K562 (cell line): ENCODE results near the gene GGA3. TPM values are rescaled to one million over a fixed set of nuclear protein-coding genes. Genes with fewer than 3 reads are reported as not detected.

ENCODE experiments used
- ATAC-seq: fragments of 200-7000 bp; cut with Tn5 transposase; 3 replicates; pipeline ENCODE4 v1.9.1; 2020; ENCODE audit warnings: moderate library complexity
- BruUV-seq: library from RNA; stranded (reverse); fragments of 400-500 nt; replicated peaks from 2 replicates; lab custom pipeline; 2021; lab: Mats Ljungman, UMichigan
- CTCF ChIA-PET: fragments of 300-600 bp; formaldehyde crosslinking; extraction: SDS; loops from one replicate; lab custom pipeline; 2021; ENCODE audit warnings: low intra/inter-chr PET ratio; lab: Yijun Ruan, JAX
- POLR2A ChIA-PET: fragments of 300-600, 350-650 bp; sonication (Branson Sonifier 250); formaldehyde crosslinking; extraction: SDS; loops from one replicate; lab custom pipeline; 2021; ENCODE audit warnings: antibody characterized with exemption, inconsistent platforms; lab: Yijun Ruan, JAX
- DNase-seq, 4 experiments: peaks; one replicate each; pipeline versions ENCODE4 v3.0.0 to v3.0.0-alpha.2; 2011 to 2018; ENCODE audit warnings: low spot score in 3 of 4, mixed read lengths in 3 of 4; ENCODE audit errors: extremely low read depth in 1 of 4
- FAIRE-seq: peaks from 2 replicates; lab custom pipeline; 2011; peaks lifted over from hg19 to GRCh38; lab: Jason Lieb, UNC
- H2AFZ ChIP-seq: 2 replicates; pipeline ENCODE4 v1.6.0; 2011; ENCODE audit warnings: low read depth, low read length, control low read depth, inconsistent platforms
- H3K27ac ChIP-seq: fragments of 200-600 bp; 3 replicates; pipeline ENCODE4 v1.8.0; 2011; ENCODE audit warnings: low read depth, mild to moderate bottlenecking, control low read depth, inconsistent platforms, low read length, moderate library complexity, mixed read lengths; ENCODE audit errors: extremely low read depth
- H3K27me3 ChIP-seq, 2 experiments: fragments of 300-600 bp in 1 of 2; 2 replicates in 1 of 2; 3 replicates in 1 of 2; pipeline versions ENCODE4 v1.6.0 to v1.8.0; 2011; ENCODE audit warnings: inconsistent platforms in 2 of 2, low read length in 2 of 2, mild to moderate bottlenecking in 1 of 2, mixed read lengths in 1 of 2, moderate library complexity in 1 of 2; ENCODE audit not compliant: control insufficient read depth in 2 of 2, insufficient read depth in 2 of 2
- H3K36me3 ChIP-seq: fragments of 300-600 bp; 3 replicates; pipeline ENCODE4 v1.8.0; 2011; ENCODE audit warnings: mild to moderate bottlenecking, low read length, inconsistent platforms; ENCODE audit not compliant: control insufficient read depth, insufficient read depth
- H3K4me1 ChIP-seq, 2 experiments: fragments of 200-600 bp in 1 of 2; replicated peaks in 1 of 2; 2 replicates in 1 of 2; 3 replicates in 1 of 2; pipeline versions ENCODE4 v1.5.1 to v1.8.0; 2011; ENCODE audit warnings: inconsistent platforms in 2 of 2, low read length in 2 of 2, mild to moderate bottlenecking in 1 of 2, mixed read lengths in 1 of 2, moderate library complexity in 1 of 2; ENCODE audit not compliant: control insufficient read depth in 2 of 2, insufficient read depth in 2 of 2
- H3K4me2 ChIP-seq: 2 replicates; pipeline ENCODE4 v1.6.1; 2011; ENCODE audit warnings: low read length, control low read depth, inconsistent platforms, mixed read lengths; ENCODE audit not compliant: insufficient read depth
- H3K4me3 ChIP-seq: fragments of 200-600 bp; sonication (generic), shearing (Covaris generic); 2 replicates; pipeline ENCODE4 v1.5.1; 2016; ENCODE audit warnings: control low read depth, inconsistent platforms
- H3K79me2 ChIP-seq: fragments of 200-600 bp; 3 replicates; pipeline ENCODE4 v1.8.0; 2011; ENCODE audit warnings: low read length, inconsistent platforms; ENCODE audit not compliant: control insufficient read depth, insufficient read depth
- H3K9ac ChIP-seq, 2 experiments: 2 replicates each; pipeline versions ENCODE4 v1.6.0 to v1.6.1; 2011; ENCODE audit warnings: low read depth in 2 of 2, low read length in 2 of 2, control low read depth in 1 of 2, inconsistent platforms in 1 of 2, mild to moderate bottlenecking in 1 of 2, mixed read lengths in 1 of 2; ENCODE audit not compliant: insufficient read depth in 1 of 2
- H3K9me1 ChIP-seq: one replicate; pipeline ENCODE4 v1.6.0; 2011; ENCODE audit warnings: inconsistent platforms, mild to moderate bottlenecking, low read length, moderate library complexity; ENCODE audit not compliant: control insufficient read depth, insufficient read depth
- H3K9me3 ChIP-seq: replicated peaks from 2 replicates; pipeline ENCODE4 v1.5.1; 2011; ENCODE audit warnings: low read depth, low read length, inconsistent platforms; ENCODE audit not compliant: control insufficient read depth, insufficient read depth
- H4K20me1 ChIP-seq: replicated peaks from 2 replicates; pipeline ENCODE4 v1.6.1; 2011; ENCODE audit warnings: low read length, inconsistent platforms, mixed read lengths; ENCODE audit not compliant: control insufficient read depth, insufficient read depth
- ATF1 ChIP-seq, 2 experiments: fragments of 450-650 bp in 1 of 2; IDR thresholded peaks; 2 replicates each; pipeline ENCODE4 v1.6.1; 2016; ENCODE audit warnings: missing compliant biosample characterization in 1 of 2, missing genetic modification characterization in 1 of 2
- PPARD ChIP-seq: fragments of 250-450 bp; sonication (Bioruptor Pico); IDR thresholded peaks from 2 replicates; pipeline ENCODE4 v1.8.0; 2022; ENCODE audit warnings: inconsistent platforms, mild to moderate bottlenecking, moderate library complexity
- PRMT5 ChIP-seq: sonication (generic); formaldehyde crosslinking; IDR thresholded peaks from 2 replicates; pipeline ENCODE4 v1.5.0; 2020; ENCODE audit warnings: missing genetic modification reagents
- RBM25 ChIP-seq: fragments of 200-400 bp; formaldehyde crosslinking; IDR thresholded peaks from 2 replicates; pipeline ENCODE4 v1.6.1; 2018; ENCODE audit warnings: low read length, low read depth, moderate library complexity; ENCODE audit not compliant: severe bottlenecking
- SIN3B ChIP-seq: fragments of 450-650 bp; IDR thresholded peaks from 2 replicates; pipeline ENCODE4 v1.6.1; 2017; ENCODE audit warnings: low read depth, mild to moderate bottlenecking, moderate library complexity
- TCFL5 ChIP-seq: fragments of 250-450 bp; sonication (Bioruptor Pico); conservative IDR thresholded peaks from 2 replicates; pipeline ENCODE4 v1.6.1; 2021; ENCODE audit warnings: mild to moderate bottlenecking, moderate library complexity, matching md5 sums
- TEAD4 ChIP-seq, 2 experiments: sonication (generic) in 1 of 2; formaldehyde crosslinking in 1 of 2; IDR thresholded peaks; 2 replicates each; pipeline versions ENCODE4 v1.6.1 to v1.8.0; 2012 to 2022; ENCODE audit warnings: borderline replicate concordance in 1 of 2, inconsistent platforms in 1 of 2, low read length in 1 of 2, mild to moderate bottlenecking in 1 of 2, missing genetic modification reagents in 1 of 2
- U2AF2 ChIP-seq: fragments of 200-400 bp; formaldehyde crosslinking; optimal IDR thresholded peaks from 2 replicates; pipeline ENCODE3; 2017; ENCODE audit warnings: low read depth, mild to moderate bottlenecking, low read length
- WHSC1 ChIP-seq: IDR thresholded peaks from one replicate; pipeline ENCODE4 v1.6.1; 2012; ENCODE audit warnings: low read length, control low read depth, inconsistent platforms
- ZNF197 ChIP-seq: fragments of 200-800 bp; sonication (Bioruptor generic); IDR thresholded peaks from 2 replicates; pipeline ENCODE4 v1.6.1; 2016; ENCODE audit warnings: low read depth, missing genetic modification characterization, missing compliant biosample characterization
- ZNF282 ChIP-seq: sonication (generic); formaldehyde crosslinking; IDR thresholded peaks from 2 replicates; pipeline ENCODE4 v1.8.1; 2023; ENCODE audit warnings: missing genetic modification reagents
- ZNF384 ChIP-seq: IDR thresholded peaks from 2 replicates; pipeline ENCODE4 v1.6.1; 2012; ENCODE audit warnings: low read depth, low read length, improper control_type of control experiment
- ZNF586 ChIP-seq: fragments of 450-650 bp; formaldehyde crosslinking; conservative IDR thresholded peaks from 2 replicates; pipeline ENCODE4 v1.4.0; 2020; ENCODE audit warnings: mild to moderate bottlenecking, moderate library complexity
- ZNF707 ChIP-seq: fragments of 250-450 bp; sonication (Bioruptor Pico); conservative IDR thresholded peaks from 2 replicates; pipeline ENCODE4 v1.8.0; 2022; ENCODE audit warnings: inconsistent platforms, mild to moderate bottlenecking, moderate library complexity
- WGBS: fragments of 100-300 bp; shearing (Covaris generic); methylation state at CpG from one replicate; pipeline ENCODE4 v1.1.6; 2016; ENCODE audit warnings: low coverage, mixed read lengths; ENCODE audit not compliant: insufficient coverage; ENCODE audit errors: missing lambda C conversion rate; 5-methylcytosine and 5-hydroxymethylcytosine counted together
- in situ Hi-C: fragments of 300-500 bp; cut with MboI; formaldehyde crosslinking; loops from 4 replicates; pipeline ENCODE4 v1.15.0; 2018; ENCODE audit warnings: inconsistent platforms, mixed read lengths
- intact Hi-C: fragments of 100-400 bp; cut with micrococcal nuclease; formaldehyde crosslinking; loops from 2 replicates; pipeline ENCODE4 v1.14.2; 2022
- polyA plus RNA-seq, 8 experiments: library from polyadenylated mRNA; depleted of rRNA in 4 of 8; stranded (reverse) in 5 of 8; unstranded in 3 of 8; fragments of >200 nt; fragmentation: Nextera tagmentation in 2 of 8; fragmentation: Illumina TruSeq in 1 of 8; extraction: Ambion mirVana in 2 of 8; extraction: Trizol in 1 of 8; gene quantifications; 2 replicates each; pipeline versions ENCODE4 v1.2.1 to v1.2.3, GENCODE V29; 2011 to 2014; ENCODE audit warnings: inconsistent platforms in 1 of 8, missing spikeins in 1 of 8
- total RNA-seq, 7 experiments: library from RNA; depleted of rRNA in 6 of 7; stranded (reverse); fragments of >200 nt in 6 of 7; fragmentation: Illumina TruSeq in 2 of 7; extraction: Trizol in 2 of 7; gene quantifications; 2 replicates each; pipeline versions ENCODE4 v1.2.1 to v1.2.3, GENCODE V29; 2011 to 2021; ENCODE audit warnings: low replicate concordance in 1 of 7
- TF ChIP-seq, protein P1 (sequence below): fragments of 450-650 bp; IDR thresholded peaks from one replicate; pipeline ENCODE4 v1.6.1; 2018; ENCODE audit warnings: mild to moderate bottlenecking, moderate library complexity; ENCODE audit not compliant: partially characterized antibody
- TF ChIP-seq, protein P2 (sequence below): fragments of 250-450 bp; sonication (Bioruptor Pico); IDR thresholded peaks from 2 replicates; pipeline ENCODE4 v1.5.0; 2020; ENCODE audit warnings: mild to moderate bottlenecking, borderline replicate concordance
- TF ChIP-seq, protein P3 (sequence below): sonication (generic); formaldehyde crosslinking; IDR thresholded peaks from 2 replicates; pipeline ENCODE4 v1.5.0; 2020; ENCODE audit warnings: missing genetic modification reagents

Gene GGA3
- total and polyA plus RNA-seq, 9 of the 15 experiments (the other 6 are each of a cell fraction or from before 2014, with no cell fraction given): 5.7 to 64.9 (median 25.4) TPM

DNA sequence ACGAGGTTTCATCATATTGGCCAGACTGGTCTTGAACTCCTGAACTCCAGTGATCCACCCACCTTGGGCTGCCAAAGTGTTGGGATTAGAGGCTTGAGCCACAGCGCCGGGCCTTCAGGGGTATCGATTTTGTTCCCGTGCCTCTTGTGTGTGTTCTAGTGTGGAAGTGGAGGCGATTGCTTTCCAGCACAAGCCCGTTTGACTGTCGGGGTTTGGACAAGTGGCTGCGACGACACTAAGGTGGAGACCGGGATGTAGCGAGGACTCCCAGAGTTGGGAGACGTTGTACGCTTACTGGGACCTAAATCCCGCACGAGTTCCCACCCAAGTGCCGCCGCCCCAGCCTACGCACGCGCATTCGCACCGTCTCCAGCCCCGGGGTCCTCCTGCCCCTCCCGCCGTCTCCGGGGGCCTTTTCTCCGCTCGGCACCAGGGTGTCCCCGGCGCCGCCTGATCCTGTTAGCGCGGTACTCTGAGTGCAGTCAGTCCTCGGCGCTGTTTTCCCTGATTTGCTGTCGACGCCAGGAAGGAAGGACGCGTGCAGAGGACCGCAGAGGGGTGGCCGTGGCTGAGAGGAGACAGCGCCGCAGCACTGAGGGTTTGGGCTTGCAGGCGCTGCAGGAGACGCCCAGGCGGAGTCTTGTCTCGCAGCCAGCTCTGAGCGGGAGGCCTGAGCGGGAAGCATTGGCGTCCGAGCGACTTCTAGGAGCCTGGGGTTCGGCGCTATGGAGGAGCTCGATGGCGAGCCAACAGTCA, 56.2 kb downstream of the GGA3 start, which contains the start of gene NUP85:
NUP85 (plus strand) TSS at position 643 of the 756 bp plus-strand sequence; CDS start at position 726, 83 bp downstream.
- ChIA-PET CTCF (interaction anchor here (0.6 to 1.1 kb wide), 3 partner anchors 10 to 34 kb away, joined by 3 read pairs; no protein-coding TSS in a partner anchor), POLR2A (interaction anchor here (0.6 to 3.2 kb wide), 29 partner anchors 8 to 575 kb away, joined by 3 to 30 read pairs (median 4); partner anchors contain the start of genes FDXR, JPT1, MIF4GD and SLC25A19)
- Histone ChIP-seq H3K9ac (peak within 1 kb of the TSS; percentile 97 to 99), H4K20me1 (no peaks in the 10 kb centered on the region), H3K4me3 (peak within 1 kb of the TSS; percentile 67), H3K79me2 (peaks cover 56% of the 10 kb centered on the region), H3K4me1 (peaks cover 0 to 12% of the 10 kb centered on the region in 2 experiments; a peak in 3 of 5 replicates), H3K4me2 (peak within 1 kb of the TSS; percentile 96), H3K27ac (peak within 1 kb of the TSS; percentile 99), H2AFZ (peak within 1 kb of the TSS; percentile 100), H3K9me1 (no peaks in the 10 kb centered on the region), H3K9me3 (no peaks in the 10 kb centered on the region), H3K36me3 (peaks cover 21% of the 10 kb centered on the region), H3K27me3 (no peaks in the 10 kb centered on the region)
- ATAC-seq (peak; percentile 87), FAIRE-seq (peak; percentile 79), DNase-seq (peak; percentile 96 to 100 (median 98))
- under 1% methylated on average over 52 of the region's 57 CpGs for WGBS
- in situ Hi-C loops (no loop called here), intact Hi-C loops (no loop called here)
- BruUV-seq: no TSS peak
- TF ChIP-seq PPARD (CRISPR knock-in tag) (no peak), ATF1 (CRISPR knock-in tag; IDR thresholded peaks at IDR 0.05) (no peak), ATF1 (tag; IDR thresholded peaks at IDR 0.05) (peak; percentile 61), ZNF707 (CRISPR knock-in tag) (no peak), WHSC1 (no peak), SIN3B (peak; percentile 79; the same call in 1 of the 2 replicates), ZNF197 (CRISPR knock-in tag) (0 out of 2 replicates have a peak, but pooled peaks have one; percentile 31), TEAD4 (IDR thresholded peaks at IDR 0.05; ENCODE audit: low read length) (no peak; the same call in 1 of the 2 replicates), TEAD4 (CRISPR knock-in tag; IDR thresholded peaks at IDR 0.05; ENCODE audit: borderline replicate concordance) (no peak), ZNF586 (CRISPR knock-in tag) (no peak), ZNF384 (no peak; the same call in 1 of the 2 replicates), ZNF282 (CRISPR knock-in tag) (no peak), RBM25 (no peak), TCFL5 (CRISPR knock-in tag) (peak; percentile 56; the same call in 1 of the 2 replicates), U2AF2 (no peak), PRMT5 (CRISPR knock-in tag) (no peak)
- TF ChIP-seq, protein P1, sequence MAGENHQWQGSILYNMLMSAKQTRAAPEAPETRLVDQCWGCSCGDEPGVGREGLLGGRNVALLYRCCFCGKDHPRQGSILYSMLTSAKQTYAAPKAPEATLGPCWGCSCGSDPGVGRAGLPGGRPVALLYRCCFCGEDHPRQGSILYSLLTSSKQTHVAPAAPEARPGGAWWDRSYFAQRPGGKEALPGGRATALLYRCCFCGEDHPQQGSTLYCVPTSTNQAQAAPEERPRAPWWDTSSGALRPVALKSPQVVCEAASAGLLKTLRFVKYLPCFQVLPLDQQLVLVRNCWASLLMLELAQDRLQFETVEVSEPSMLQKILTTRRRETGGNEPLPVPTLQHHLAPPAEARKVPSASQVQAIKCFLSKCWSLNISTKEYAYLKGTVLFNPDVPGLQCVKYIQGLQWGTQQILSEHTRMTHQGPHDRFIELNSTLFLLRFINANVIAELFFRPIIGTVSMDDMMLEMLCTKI: no peak
- TF ChIP-seq, protein P2, sequence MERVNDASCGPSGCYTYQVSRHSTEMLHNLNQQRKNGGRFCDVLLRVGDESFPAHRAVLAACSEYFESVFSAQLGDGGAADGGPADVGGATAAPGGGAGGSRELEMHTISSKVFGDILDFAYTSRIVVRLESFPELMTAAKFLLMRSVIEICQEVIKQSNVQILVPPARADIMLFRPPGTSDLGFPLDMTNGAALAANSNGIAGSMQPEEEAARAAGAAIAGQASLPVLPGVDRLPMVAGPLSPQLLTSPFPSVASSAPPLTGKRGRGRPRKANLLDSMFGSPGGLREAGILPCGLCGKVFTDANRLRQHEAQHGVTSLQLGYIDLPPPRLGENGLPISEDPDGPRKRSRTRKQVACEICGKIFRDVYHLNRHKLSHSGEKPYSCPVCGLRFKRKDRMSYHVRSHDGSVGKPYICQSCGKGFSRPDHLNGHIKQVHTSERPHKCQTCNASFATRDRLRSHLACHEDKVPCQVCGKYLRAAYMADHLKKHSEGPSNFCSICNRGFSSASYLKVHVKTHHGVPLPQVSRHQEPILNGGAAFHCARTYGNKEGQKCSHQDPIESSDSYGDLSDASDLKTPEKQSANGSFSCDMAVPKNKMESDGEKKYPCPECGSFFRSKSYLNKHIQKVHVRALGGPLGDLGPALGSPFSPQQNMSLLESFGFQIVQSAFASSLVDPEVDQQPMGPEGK: no peak
- TF ChIP-seq, protein P3, sequence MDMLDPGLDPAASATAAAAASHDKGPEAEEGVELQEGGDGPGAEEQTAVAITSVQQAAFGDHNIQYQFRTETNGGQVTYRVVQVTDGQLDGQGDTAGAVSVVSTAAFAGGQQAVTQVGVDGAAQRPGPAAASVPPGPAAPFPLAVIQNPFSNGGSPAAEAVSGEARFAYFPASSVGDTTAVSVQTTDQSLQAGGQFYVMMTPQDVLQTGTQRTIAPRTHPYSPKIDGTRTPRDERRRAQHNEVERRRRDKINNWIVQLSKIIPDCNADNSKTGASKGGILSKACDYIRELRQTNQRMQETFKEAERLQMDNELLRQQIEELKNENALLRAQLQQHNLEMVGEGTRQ (CRISPR knock-in tag): no peak
